Endothelial cell of umbilical vein (primary cell): ENCODE data around the gene TTC31. TPM values are rescaled to one million over a fixed set of nuclear protein-coding genes. Genes with fewer than 3 reads are reported as not detected.

Experiments used
- BruUV-seq: library from RNA; stranded (reverse); fragments of 400-500 nt; replicated peaks from 2 replicates; lab custom pipeline; 2021; lab: Mats Ljungman, UMichigan
- CTCF ChIA-PET: fragments of 300-600, 350-600 bp; sonication (Branson Sonifier 250); formaldehyde crosslinking; loops from one replicate; lab custom pipeline; 2021; ENCODE audit warnings: antibody characterized with exemption, inconsistent platforms; lab: Charles Lee
- POLR2A ChIA-PET: fragments of 300-600, 350-600 bp; sonication (Branson Sonifier 250); formaldehyde crosslinking; loops from one replicate; lab custom pipeline; 2021; ENCODE audit warnings: antibody characterized with exemption, inconsistent platforms; lab: Charles Lee
- DNase-seq: peaks from one replicate; pipeline ENCODE4 v3.0.0-alpha.2; 2011; ENCODE audit warnings: low read depth, low spot score
- FAIRE-seq: peaks from 2 replicates; lab custom pipeline; 2011; peaks lifted over from hg19 to GRCh38; lab: Jason Lieb, UNC
- H2AFZ ChIP-seq: 2 replicates; pipeline ENCODE4 v1.6.0; 2012; ENCODE audit warnings: low read depth, low read length, control low read depth, inconsistent platforms
- H3K27ac ChIP-seq: 2 replicates; pipeline ENCODE4 v1.5.1; 2011; ENCODE audit warnings: low read depth, mild to moderate bottlenecking, control low read depth, low read length, moderate library complexity; ENCODE audit not compliant: insufficient read depth
- H3K27me3 ChIP-seq, 2 experiments: 2 replicates each; pipeline versions ENCODE4 v1.6.0 to v1.6.1; 2011; ENCODE audit warnings: low read length in 2 of 2, mixed read lengths in 1 of 2; ENCODE audit not compliant: control insufficient read depth in 2 of 2, insufficient read depth in 2 of 2
- H3K36me3 ChIP-seq, 2 experiments: 2 replicates in 1 of 2; 3 replicates in 1 of 2; pipeline ENCODE4 v1.5.1; 2011; ENCODE audit warnings: low read length in 2 of 2, mild to moderate bottlenecking in 1 of 2, moderate library complexity in 1 of 2; ENCODE audit not compliant: control insufficient read depth in 2 of 2, insufficient read depth in 2 of 2; ENCODE audit errors: extremely low read depth in 1 of 2
- H3K4me1 ChIP-seq: 3 replicates; pipeline ENCODE4 v1.5.1; 2011; ENCODE audit warnings: mild to moderate bottlenecking, low read length; ENCODE audit not compliant: control insufficient read depth, insufficient read depth; ENCODE audit errors: extremely low read depth
- H3K4me2 ChIP-seq: 2 replicates; pipeline ENCODE4 v1.6.1; 2011; ENCODE audit warnings: low read length, control low read depth, mixed read lengths; ENCODE audit not compliant: insufficient read depth
- H3K4me3 ChIP-seq, 3 experiments: fragments of 200-600 bp in 1 of 3; sonication (generic), shearing (Covaris generic) in 1 of 3; replicated peaks in 1 of 3; 2 replicates each; pipeline ENCODE4 v1.5.1; 2011 to 2016; ENCODE audit warnings: control low read depth in 3 of 3, low read length in 3 of 3, mild to moderate bottlenecking in 2 of 3, inconsistent platforms in 1 of 3, low read depth in 1 of 3, moderate library complexity in 1 of 3; ENCODE audit not compliant: insufficient read depth in 1 of 3
- H3K79me2 ChIP-seq: 2 replicates; pipeline ENCODE4 v1.6.0; 2012; ENCODE audit warnings: low read length, inconsistent platforms; ENCODE audit not compliant: control insufficient read depth, insufficient read depth
- H3K9ac ChIP-seq: replicated peaks from 2 replicates; pipeline ENCODE3; 2011; ENCODE audit warnings: low read length, control low read depth; ENCODE audit not compliant: insufficient read depth; ENCODE audit errors: extremely low read depth
- H3K9me1 ChIP-seq: replicated peaks from 3 replicates; pipeline ENCODE4 v1.6.0; 2011; ENCODE audit warnings: mild to moderate bottlenecking, low read length; ENCODE audit not compliant: control insufficient read depth, insufficient read depth; ENCODE audit errors: extremely low read depth
- H3K9me3 ChIP-seq: replicated peaks from 2 replicates; pipeline ENCODE4 v1.5.1; 2012; ENCODE audit warnings: low read length, inconsistent platforms; ENCODE audit not compliant: control insufficient read depth, insufficient read depth
- H4K20me1 ChIP-seq: replicated peaks from 2 replicates; pipeline ENCODE3; 2011; ENCODE audit warnings: mild to moderate bottlenecking, low read length; ENCODE audit not compliant: control insufficient read depth, insufficient read depth; ENCODE audit errors: extremely low read depth
- EZH2 ChIP-seq: IDR thresholded peaks from 2 replicates; pipeline ENCODE4 v1.6.1; 2012; ENCODE audit warnings: borderline replicate concordance, low read depth, mild to moderate bottlenecking, moderate library complexity, low read length, inconsistent platforms; ENCODE audit not compliant: severe bottlenecking
- FOS ChIP-seq: IDR thresholded peaks from 2 replicates; pipeline ENCODE4 v1.6.1; 2011; ENCODE audit warnings: mild to moderate bottlenecking, low read length, moderate library complexity, borderline replicate concordance; ENCODE audit not compliant: insufficient read depth
- GATA2 ChIP-seq: IDR thresholded peaks from 2 replicates; pipeline ENCODE4 v1.7.0; 2011; ENCODE audit warnings: low read depth, mild to moderate bottlenecking, moderate library complexity, mixed read lengths, low read length; ENCODE audit not compliant: insufficient read length, insufficient read depth
- JUN ChIP-seq: IDR thresholded peaks from 2 replicates; pipeline ENCODE4 v1.6.1; 2011; ENCODE audit warnings: borderline replicate concordance, low read depth; ENCODE audit not compliant: insufficient read length, insufficient read depth
- MYC ChIP-seq: IDR thresholded peaks from one replicate; pipeline ENCODE4 v1.6.1; 2011; ENCODE audit warnings: mild to moderate bottlenecking, low read depth, low read length
- POLR2A ChIP-seq: IDR thresholded peaks from 2 replicates; pipeline ENCODE4 v1.6.1; 2012; ENCODE audit warnings: low read depth, mild to moderate bottlenecking, control low read depth, low read length
- POLR2AphosphoS5 ChIP-seq: IDR thresholded peaks from 2 replicates; pipeline ENCODE4 v1.6.1; 2012; ENCODE audit warnings: low read depth, mild to moderate bottlenecking, control low read depth, low read length, moderate library complexity; ENCODE audit not compliant: insufficient read depth
- dilution Hi-C: fragments of 300-500 bp; cut with MboI; formaldehyde crosslinking; loops from one replicate; pipeline ENCODE4 v1.15.0; 2019; ENCODE audit warnings: low sequenced_read_pairs; ENCODE audit not compliant: extremely low pct_ligation_motif_present
- intact Hi-C: fragments of 100-400 bp; cut with micrococcal nuclease; formaldehyde crosslinking; loops from one replicate; pipeline ENCODE4 v1.10.0; 2022
- polyA plus RNA-seq, 4 experiments: library from polyadenylated mRNA; depleted of rRNA in 3 of 4; stranded (reverse) in 3 of 4; unstranded in 1 of 4; fragments of >200 nt; gene quantifications; 2 replicates each; pipeline versions ENCODE4 v1.2.1 to v1.2.3, GENCODE V29; 2011 to 2012; ENCODE audit warnings: missing spikeins in 1 of 4
- total RNA-seq: library from RNA; stranded (reverse); gene quantifications from 2 replicates; pipeline ENCODE4 v1.2.3, GENCODE V29; 2021
- TF ChIP-seq, protein P1 (sequence below), 2 donors: IDR thresholded peaks; 1 replicate in 1 of 2; 2 replicates in 1 of 2; pipeline ENCODE4 v1.5.1; 2011; ENCODE audit warnings: low read length in 2 of 2, mild to moderate bottlenecking in 2 of 2, moderate library complexity in 2 of 2, control low read depth in 1 of 2, inconsistent platforms in 1 of 2, low read depth in 1 of 2; ENCODE audit not compliant: insufficient read depth in 1 of 2; ENCODE audit errors: extremely low read depth in 1 of 2
- TF ChIP-seq, protein P2 (sequence below): IDR thresholded peaks from 2 replicates; pipeline ENCODE4 v1.6.1; 2011; ENCODE audit not compliant: insufficient read depth, insufficient read length

TTC31 gene
- total and polyA plus RNA-seq, 2 donors (not counting 3 experiments of a cell fraction or from before 2014, with no cell fraction given), result 20.1 to 24.1 TPM

DNA sequence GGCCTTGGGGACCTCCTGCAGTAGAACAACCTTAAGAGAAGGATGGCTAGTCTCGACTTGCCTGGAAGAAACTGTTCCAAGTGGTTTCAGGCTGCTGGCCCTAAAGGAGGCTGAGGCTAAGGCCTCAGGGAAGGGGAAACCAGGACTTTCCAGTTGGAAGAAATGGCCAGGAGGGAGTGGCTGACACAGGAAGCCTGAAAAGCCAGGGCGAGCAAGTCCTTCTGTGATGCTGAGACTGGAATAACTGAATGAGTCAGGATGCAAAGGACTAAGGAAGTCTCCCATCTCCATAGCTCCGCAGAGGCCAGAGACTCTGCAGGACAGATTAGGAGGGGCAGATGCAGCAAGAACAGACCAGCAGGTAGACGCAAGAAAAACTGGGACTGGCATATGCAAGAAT lies 54.3 kb downstream of the TTC31 start:
- no peaks in the 10 kb centered on the region for H3K4me1 ChIP-seq
- H3K27me3 ChIP-seq, result peaks cover 13% of the 10 kb centered on the region in 2 experiments
- ChIA-PET POLR2A (no interaction called here), CTCF (interaction anchor here (1.8 kb wide), 1 partner anchor 51 kb away, joined by 5 read pairs; no protein-coding TSS in a partner anchor)
- no peak overlapping the region for H3K4me3 ChIP-seq
- no peaks in the 10 kb centered on the region for H4K20me1 ChIP-seq
- H3K27ac ChIP-seq, result no peak overlapping the region
- H3K9me1 ChIP-seq, result no peaks in the 10 kb centered on the region
- dilution Hi-C loops, result no loop called here
- H2AFZ ChIP-seq, result no peak overlapping the region
- no peaks in the 10 kb centered on the region for H3K9me3 ChIP-seq
- no peak for DNase-seq
- no peak overlapping the region for H3K9ac ChIP-seq
- intact Hi-C loops, result no loop called here
- no peak for FAIRE-seq
- no TSS peak for BruUV-seq
- no peaks in the 10 kb centered on the region for H3K79me2 ChIP-seq
- peaks cover 0 to 10% of the 10 kb centered on the region in 2 experiments for H3K36me3 ChIP-seq
- H3K4me2 ChIP-seq, result no peak overlapping the region
- TF ChIP-seq JUN (no peak), POLR2AphosphoS5 (no peak), POLR2A (no peak), MYC (no peak), EZH2 (no peak), GATA2 (no peak), FOS (no peak)
- TF ChIP-seq, protein P1, sequence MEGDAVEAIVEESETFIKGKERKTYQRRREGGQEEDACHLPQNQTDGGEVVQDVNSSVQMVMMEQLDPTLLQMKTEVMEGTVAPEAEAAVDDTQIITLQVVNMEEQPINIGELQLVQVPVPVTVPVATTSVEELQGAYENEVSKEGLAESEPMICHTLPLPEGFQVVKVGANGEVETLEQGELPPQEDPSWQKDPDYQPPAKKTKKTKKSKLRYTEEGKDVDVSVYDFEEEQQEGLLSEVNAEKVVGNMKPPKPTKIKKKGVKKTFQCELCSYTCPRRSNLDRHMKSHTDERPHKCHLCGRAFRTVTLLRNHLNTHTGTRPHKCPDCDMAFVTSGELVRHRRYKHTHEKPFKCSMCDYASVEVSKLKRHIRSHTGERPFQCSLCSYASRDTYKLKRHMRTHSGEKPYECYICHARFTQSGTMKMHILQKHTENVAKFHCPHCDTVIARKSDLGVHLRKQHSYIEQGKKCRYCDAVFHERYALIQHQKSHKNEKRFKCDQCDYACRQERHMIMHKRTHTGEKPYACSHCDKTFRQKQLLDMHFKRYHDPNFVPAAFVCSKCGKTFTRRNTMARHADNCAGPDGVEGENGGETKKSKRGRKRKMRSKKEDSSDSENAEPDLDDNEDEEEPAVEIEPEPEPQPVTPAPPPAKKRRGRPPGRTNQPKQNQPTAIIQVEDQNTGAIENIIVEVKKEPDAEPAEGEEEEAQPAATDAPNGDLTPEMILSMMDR (IDR thresholded peaks at IDR 0.05; ENCODE audit: extremely low read depth in 1 of 2, insufficient read depth in 1 of 2, low read depth in 1 of 2, low read length in 2 of 2), result no peak
- TF ChIP-seq, protein P2, sequence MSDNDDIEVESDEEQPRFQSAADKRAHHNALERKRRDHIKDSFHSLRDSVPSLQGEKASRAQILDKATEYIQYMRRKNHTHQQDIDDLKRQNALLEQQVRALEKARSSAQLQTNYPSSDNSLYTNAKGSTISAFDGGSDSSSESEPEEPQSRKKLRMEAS, result no peak
